H1 (cell line): Measurements from ENCODE around the gene GLT8D2. TPM values are rescaled to one million over a fixed set of nuclear protein-coding genes. Genes with fewer than 3 reads are reported as not detected.

ENCODE experiments used
- polyA plus RNA-seq, 7 experiments: library from polyadenylated mRNA; depleted of rRNA in 3 of 7; stranded (reverse) in 5 of 7; unstranded in 2 of 7; fragments of >200 nt in 5 of 7; fragments of 200-250 nt in 2 of 7; gene quantifications; 1 replicate in 5 of 7; 2 replicates in 1 of 7; 4 replicates in 1 of 7; pipeline versions ENCODE4 v1.2.1 to v1.2.3, GENCODE V29; 2011 to 2013; ENCODE audit warnings: missing spikeins in 2 of 7, mixed read lengths in 2 of 7
- total RNA-seq: library from RNA; stranded (reverse); fragmentation: NEBNext Ultra II Directional; extraction: Animal tissue kit (Norgen Biotek cat#: 25700); gene quantifications from 2 replicates; pipeline ENCODE4 v1.2.1, GENCODE V29; 2021
- TF ChIP-seq, protein P1 (sequence below): fragments of 300-600 bp; sonication (generic); IDR thresholded peaks from 2 replicates; pipeline ENCODE4 v1.7.1; 2012; ENCODE audit warnings: low read length, moderate library complexity, mild to moderate bottlenecking, inconsistent platforms; ENCODE audit not compliant: insufficient replicate concordance

The GLT8D2 gene
- total and polyA plus RNA-seq, 2 of the 8 experiments (the other 6 are each of a cell fraction or from before 2014, with no cell fraction given): 6.8 to 9.8 TPM

- TF ChIP-seq, protein P1, sequence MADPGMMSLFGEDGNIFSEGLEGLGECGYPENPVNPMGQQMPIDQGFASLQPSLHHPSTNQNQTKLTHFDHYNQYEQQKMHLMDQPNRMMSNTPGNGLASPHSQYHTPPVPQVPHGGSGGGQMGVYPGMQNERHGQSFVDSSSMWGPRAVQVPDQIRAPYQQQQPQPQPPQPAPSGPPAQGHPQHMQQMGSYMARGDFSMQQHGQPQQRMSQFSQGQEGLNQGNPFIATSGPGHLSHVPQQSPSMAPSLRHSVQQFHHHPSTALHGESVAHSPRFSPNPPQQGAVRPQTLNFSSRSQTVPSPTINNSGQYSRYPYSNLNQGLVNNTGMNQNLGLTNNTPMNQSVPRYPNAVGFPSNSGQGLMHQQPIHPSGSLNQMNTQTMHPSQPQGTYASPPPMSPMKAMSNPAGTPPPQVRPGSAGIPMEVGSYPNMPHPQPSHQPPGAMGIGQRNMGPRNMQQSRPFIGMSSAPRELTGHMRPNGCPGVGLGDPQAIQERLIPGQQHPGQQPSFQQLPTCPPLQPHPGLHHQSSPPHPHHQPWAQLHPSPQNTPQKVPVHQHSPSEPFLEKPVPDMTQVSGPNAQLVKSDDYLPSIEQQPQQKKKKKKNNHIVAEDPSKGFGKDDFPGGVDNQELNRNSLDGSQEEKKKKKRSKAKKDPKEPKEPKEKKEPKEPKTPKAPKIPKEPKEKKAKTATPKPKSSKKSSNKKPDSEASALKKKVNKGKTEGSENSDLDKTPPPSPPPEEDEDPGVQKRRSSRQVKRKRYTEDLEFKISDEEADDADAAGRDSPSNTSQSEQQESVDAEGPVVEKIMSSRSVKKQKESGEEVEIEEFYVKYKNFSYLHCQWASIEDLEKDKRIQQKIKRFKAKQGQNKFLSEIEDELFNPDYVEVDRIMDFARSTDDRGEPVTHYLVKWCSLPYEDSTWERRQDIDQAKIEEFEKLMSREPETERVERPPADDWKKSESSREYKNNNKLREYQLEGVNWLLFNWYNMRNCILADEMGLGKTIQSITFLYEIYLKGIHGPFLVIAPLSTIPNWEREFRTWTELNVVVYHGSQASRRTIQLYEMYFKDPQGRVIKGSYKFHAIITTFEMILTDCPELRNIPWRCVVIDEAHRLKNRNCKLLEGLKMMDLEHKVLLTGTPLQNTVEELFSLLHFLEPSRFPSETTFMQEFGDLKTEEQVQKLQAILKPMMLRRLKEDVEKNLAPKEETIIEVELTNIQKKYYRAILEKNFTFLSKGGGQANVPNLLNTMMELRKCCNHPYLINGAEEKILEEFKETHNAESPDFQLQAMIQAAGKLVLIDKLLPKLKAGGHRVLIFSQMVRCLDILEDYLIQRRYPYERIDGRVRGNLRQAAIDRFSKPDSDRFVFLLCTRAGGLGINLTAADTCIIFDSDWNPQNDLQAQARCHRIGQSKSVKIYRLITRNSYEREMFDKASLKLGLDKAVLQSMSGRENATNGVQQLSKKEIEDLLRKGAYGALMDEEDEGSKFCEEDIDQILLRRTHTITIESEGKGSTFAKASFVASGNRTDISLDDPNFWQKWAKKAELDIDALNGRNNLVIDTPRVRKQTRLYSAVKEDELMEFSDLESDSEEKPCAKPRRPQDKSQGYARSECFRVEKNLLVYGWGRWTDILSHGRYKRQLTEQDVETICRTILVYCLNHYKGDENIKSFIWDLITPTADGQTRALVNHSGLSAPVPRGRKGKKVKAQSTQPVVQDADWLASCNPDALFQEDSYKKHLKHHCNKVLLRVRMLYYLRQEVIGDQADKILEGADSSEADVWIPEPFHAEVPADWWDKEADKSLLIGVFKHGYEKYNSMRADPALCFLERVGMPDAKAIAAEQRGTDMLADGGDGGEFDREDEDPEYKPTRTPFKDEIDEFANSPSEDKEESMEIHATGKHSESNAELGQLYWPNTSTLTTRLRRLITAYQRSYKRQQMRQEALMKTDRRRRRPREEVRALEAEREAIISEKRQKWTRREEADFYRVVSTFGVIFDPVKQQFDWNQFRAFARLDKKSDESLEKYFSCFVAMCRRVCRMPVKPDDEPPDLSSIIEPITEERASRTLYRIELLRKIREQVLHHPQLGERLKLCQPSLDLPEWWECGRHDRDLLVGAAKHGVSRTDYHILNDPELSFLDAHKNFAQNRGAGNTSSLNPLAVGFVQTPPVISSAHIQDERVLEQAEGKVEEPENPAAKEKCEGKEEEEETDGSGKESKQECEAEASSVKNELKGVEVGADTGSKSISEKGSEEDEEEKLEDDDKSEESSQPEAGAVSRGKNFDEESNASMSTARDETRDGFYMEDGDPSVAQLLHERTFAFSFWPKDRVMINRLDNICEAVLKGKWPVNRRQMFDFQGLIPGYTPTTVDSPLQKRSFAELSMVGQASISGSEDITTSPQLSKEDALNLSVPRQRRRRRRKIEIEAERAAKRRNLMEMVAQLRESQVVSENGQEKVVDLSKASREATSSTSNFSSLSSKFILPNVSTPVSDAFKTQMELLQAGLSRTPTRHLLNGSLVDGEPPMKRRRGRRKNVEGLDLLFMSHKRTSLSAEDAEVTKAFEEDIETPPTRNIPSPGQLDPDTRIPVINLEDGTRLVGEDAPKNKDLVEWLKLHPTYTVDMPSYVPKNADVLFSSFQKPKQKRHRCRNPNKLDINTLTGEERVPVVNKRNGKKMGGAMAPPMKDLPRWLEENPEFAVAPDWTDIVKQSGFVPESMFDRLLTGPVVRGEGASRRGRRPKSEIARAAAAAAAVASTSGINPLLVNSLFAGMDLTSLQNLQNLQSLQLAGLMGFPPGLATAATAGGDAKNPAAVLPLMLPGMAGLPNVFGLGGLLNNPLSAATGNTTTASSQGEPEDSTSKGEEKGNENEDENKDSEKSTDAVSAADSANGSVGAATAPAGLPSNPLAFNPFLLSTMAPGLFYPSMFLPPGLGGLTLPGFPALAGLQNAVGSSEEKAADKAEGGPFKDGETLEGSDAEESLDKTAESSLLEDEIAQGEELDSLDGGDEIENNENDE: no peak
These were observed 13.7 kb upstream of the GLT8D2 start (continued) for GRCh38 chr12:104063712-104064030.
